ENCODE results near the gene MED1. TPM values are rescaled to one million over a fixed set of nuclear protein-coding genes. Genes with fewer than 3 reads are reported as not detected.
A peak's percentile ranks its signal among the peaks of the same experiment; 100 is the strongest.

MED1 gene
- total RNA-seq, 1 donor from 2014 or later: 21.6 TPM

GRCh38 chr17:39404542-39405378, 46.3 kb downstream of the MED1 start:
- no peaks in the 10 kb centered on the region for H3K27me3 ChIP-seq (ENCODE audit: control insufficient read depth, insufficient read depth, low read length)
- H3K4me3 ChIP-seq (ENCODE audit: low read depth, low read length): no peak overlapping the region
- peaks cover 8% of the 10 kb centered on the region for H3K36me3 ChIP-seq (ENCODE audit: control insufficient read depth, insufficient read depth, low read length)
- FAIRE-seq: no peak
- DNase-seq (ENCODE audit: low read depth): peak; percentile 93
- TF ChIP-seq CTCF (IDR thresholded peaks at IDR 0.05; ENCODE audit: insufficient read depth, low read length, severe bottlenecking): no peak

DNA sequence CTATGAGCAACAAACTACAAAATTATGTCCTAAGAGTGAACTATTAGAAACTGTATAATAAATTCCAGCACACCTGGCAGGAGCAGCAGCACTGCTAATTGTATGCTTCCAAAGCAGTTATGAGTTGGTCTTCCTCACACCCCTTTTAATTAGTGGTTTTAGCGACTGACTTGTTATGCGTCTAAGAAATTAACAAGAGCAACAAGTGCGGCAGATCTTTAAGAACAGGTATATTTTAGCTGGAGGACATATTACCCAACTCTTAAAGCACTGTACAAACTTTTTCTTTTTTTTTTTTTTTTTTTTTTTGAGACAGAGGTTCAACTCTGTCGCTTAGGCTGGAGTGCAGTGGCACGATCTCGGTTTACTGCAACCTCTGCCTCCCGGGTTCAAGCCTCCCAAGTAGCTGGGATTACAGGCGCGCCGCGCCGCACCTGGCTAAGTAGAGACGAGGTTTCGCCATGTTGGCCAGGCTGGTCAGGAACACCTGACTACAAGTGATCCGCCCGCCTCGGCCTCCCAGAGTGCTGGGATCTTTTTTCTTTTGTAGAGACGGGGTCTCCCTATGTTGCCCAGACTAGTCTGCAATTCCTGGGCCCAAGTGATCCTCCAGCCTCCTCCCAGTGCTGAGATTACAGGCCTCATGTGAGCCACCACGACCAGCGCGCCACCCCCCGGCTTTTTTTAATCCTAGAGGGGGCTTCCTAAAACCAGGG, 48.0 kb downstream of the MED1 start:
- DNase-seq (ENCODE audit: low read depth): no peak
- FAIRE-seq: no peak
- H3K36me3 ChIP-seq (ENCODE audit: control insufficient read depth, insufficient read depth, low read length): peaks cover under 1% of the 10 kb centered on the region
- no peak for TF ChIP-seq CTCF (IDR thresholded peaks at IDR 0.05; ENCODE audit: insufficient read depth, low read length, severe bottlenecking)
- no peak overlapping the region for H3K4me3 ChIP-seq (ENCODE audit: low read depth, low read length)
- no peaks in the 10 kb centered on the region for H3K27me3 ChIP-seq (ENCODE audit: control insufficient read depth, insufficient read depth, low read length)

DNA sequence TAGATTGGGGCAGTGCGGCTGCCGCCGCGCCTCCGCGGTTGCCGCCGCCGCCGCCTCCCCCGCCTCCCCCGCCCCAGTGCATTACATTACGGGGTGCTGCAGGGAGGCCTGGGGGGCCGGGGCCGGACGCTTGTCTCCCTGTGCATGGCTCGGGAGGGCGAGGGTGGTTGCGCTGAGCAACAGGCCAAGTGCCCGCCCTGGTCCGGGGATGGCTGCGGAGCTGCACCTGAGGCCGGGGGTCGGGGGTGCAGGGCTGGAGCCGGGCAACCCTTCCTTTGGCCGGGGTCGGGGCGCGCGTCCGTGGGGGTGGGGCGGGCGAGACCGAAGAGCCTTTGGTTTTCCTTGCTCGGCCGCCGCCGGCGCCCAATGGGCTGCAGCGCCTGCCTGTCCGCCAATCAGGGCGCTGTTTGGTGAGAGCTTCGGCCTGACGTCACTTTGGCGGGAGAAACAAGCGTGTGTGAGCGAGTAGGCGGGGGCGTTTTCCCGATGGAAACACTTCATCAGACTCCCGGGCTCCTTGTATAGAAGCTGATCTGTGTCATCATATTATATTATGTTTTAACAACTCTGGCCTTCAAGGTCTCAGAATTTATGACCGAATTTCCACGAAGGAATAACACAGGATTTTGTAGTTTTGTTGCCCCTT, 48.7 kb downstream of the MED1 start:
- no peaks in the 10 kb centered on the region for H3K27me3 ChIP-seq (ENCODE audit: control insufficient read depth, insufficient read depth, low read length)
- FAIRE-seq (no peak), DNase-seq (ENCODE audit: low read depth) (peak; percentile 88)
- peak overlapping the region; percentile 97 for H3K4me3 ChIP-seq (ENCODE audit: low read depth, low read length)
- no peak for TF ChIP-seq CTCF (IDR thresholded peaks at IDR 0.05; ENCODE audit: insufficient read depth, low read length, severe bottlenecking)
- no peaks in the 10 kb centered on the region for H3K36me3 ChIP-seq (ENCODE audit: control insufficient read depth, insufficient read depth, low read length)

DNA sequence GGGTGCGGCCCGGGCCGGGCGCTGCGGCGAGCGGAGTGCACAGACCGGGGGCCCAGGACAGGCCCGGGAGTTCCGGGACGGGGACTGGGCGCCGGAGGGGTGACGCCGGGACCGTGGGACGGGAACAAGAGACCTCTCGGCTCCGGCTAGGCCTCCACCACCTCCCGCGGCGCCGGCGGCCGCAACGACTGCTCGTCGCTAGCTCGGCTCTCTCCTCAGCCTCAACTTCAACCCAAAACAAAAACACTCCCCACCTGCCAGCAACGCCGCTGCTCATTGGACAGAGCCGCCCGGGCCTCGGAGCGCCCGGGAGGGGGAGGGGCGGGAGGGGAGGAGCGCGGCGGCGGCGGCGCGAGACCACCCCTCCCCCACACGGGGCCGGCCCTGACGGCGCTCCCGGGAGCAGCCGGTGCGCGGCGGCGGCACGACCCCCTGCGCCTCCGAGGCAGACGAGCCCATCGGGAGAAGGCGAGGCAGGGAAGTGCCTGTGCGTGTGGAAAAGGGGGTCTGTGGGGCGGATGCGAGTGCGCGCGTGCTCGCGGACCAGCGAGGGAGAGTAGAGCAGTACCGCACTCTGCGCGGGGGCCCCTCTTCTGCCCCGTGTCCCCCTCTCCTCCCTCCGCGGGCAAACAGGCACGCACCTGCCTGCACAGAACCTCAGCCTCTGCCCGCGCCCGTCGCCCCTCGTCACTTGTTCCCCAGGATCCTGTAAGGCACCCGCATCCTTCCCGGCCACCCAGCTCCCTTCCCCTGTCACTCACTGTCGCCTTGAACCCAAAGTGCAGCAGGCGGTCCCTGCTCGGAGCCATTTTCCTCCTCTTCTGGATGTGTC, 49.4 kb downstream of the MED1 start, which contains the start of gene FBXL20:
FBXL20 (minus strand) TSS at position 215 of the 832 bp plus-strand sequence. CDS start 224 bp downstream, outside the sequence.
- TF ChIP-seq CTCF (IDR thresholded peaks at IDR 0.05; ENCODE audit: insufficient read depth, low read length, severe bottlenecking): no peak
- H3K36me3 ChIP-seq (ENCODE audit: control insufficient read depth, insufficient read depth, low read length): no peaks in the 10 kb centered on the region
- peak within 1 kb of the TSS; percentile 97 for H3K4me3 ChIP-seq (ENCODE audit: low read depth, low read length)
- H3K27me3 ChIP-seq (ENCODE audit: control insufficient read depth, insufficient read depth, low read length): no peaks in the 10 kb centered on the region
- FAIRE-seq (no peak), DNase-seq (ENCODE audit: low read depth) (peak; percentile 64)

All from bronchial epithelial cell (primary cell).